ENCODE measurements around the gene TNF. TPM values are rescaled to one million over a fixed set of nuclear protein-coding genes. Genes with fewer than 3 reads are reported as not detected.

Gene TNF
- total RNA-seq, 1 experiment from 2014 or later: 0.17 TPM

DNA sequence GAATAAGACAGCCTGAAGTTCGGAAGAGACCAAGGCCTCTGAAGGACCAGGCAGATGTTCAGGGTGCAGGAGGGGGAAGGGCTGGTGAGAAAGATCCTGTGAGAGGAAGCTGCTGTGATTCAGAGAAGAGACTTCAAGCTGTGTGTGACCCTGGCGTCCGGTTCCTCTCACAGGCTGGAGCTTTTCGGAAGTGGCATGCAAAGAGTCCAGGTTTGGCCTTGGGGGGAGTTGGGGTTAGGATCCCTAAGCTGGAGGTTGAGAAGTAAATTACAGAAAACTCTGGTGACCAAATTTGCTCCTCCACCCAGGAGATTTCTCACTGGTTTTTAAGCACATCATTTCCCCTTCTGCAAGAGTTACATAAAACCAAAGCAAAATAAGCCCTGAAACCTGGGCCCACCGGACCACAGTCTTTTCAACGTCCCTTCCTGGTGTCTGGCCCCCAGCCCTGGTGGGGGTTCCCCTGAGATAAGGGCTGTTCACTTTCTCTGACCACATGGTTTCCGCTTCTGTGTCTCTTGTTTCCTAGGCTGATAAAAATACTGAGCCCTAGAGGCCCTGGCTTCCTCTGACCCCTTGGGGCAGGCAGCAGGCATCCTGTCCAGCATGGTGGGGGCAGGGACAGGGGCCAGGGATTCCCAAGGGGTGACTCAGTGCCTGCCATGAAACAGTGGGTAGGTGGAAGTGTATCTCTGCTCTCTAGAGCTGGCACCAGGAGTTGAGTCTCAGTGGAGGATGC, 15.2 kb upstream of the TNF start:
- Histone ChIP-seq H3K9me3 (ENCODE audit: low read depth, low read length, poor library complexity, severe bottlenecking) (no peaks in the 10 kb centered on the region), H3K27me3 (replicated peaks; ENCODE audit: insufficient read depth, low read depth, low read length, poor library complexity) (no peaks in the 10 kb centered on the region), H3K4me1 (ENCODE audit: insufficient read depth, low read length, poor library complexity, severe bottlenecking) (no peaks in the 10 kb centered on the region), H3K27ac (ENCODE audit: low read depth, low read length, poor library complexity, severe bottlenecking) (no peak overlapping the region), H3K36me3 (ENCODE audit: insufficient read depth, low read length, poor library complexity, severe bottlenecking) (peaks cover 8% of the 10 kb centered on the region), H3K4me3 (ENCODE audit: low read depth, low read length, poor library complexity, severe bottlenecking) (no peak overlapping the region)
- POLR2A ChIA-PET (ENCODE audit: low non-redundant PET): no interaction called here
- intact Hi-C loops (cut with micrococcal nuclease; ENCODE audit: unreplicated experiment): no loop called here
- BruUV-seq (replicated peaks): no TSS peak
- CTCF ChIA-PET: no interaction called here
- TF ChIP-seq, protein P1, sequence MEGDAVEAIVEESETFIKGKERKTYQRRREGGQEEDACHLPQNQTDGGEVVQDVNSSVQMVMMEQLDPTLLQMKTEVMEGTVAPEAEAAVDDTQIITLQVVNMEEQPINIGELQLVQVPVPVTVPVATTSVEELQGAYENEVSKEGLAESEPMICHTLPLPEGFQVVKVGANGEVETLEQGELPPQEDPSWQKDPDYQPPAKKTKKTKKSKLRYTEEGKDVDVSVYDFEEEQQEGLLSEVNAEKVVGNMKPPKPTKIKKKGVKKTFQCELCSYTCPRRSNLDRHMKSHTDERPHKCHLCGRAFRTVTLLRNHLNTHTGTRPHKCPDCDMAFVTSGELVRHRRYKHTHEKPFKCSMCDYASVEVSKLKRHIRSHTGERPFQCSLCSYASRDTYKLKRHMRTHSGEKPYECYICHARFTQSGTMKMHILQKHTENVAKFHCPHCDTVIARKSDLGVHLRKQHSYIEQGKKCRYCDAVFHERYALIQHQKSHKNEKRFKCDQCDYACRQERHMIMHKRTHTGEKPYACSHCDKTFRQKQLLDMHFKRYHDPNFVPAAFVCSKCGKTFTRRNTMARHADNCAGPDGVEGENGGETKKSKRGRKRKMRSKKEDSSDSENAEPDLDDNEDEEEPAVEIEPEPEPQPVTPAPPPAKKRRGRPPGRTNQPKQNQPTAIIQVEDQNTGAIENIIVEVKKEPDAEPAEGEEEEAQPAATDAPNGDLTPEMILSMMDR (conservative IDR thresholded peaks at IDR 0.05; ENCODE audit: low read depth, low read length): no peak
- no peak for TF ChIP-seq EZH2 (IDR thresholded peaks at IDR 0.05; ENCODE audit: borderline replicate concordance, low read depth, low read length, poor library complexity, severe bottlenecking)
- no peak for DNase-seq (ENCODE audit: low spot score)

DNA sequence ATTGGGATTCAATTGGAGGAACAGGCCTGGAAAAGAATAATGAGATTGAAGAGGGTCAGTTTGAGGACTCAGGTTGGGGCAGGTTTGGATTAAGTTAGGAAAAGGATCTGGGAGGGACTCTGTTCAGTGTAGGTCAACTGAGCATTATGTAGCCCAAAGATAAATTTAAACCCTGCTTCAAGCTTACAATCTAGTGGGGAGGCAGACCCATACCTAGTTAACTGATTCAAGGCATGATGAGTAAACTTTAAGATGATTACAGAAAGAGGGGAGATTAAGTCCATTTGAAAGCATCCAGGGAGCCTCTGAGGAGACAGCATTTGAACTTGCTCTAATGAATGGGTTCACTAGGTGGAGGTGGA, 14.7 kb upstream of the TNF start:
- peaks cover 8% of the 10 kb centered on the region for H3K36me3 ChIP-seq (ENCODE audit: insufficient read depth, low read length, poor library complexity, severe bottlenecking)
- H3K9me3 ChIP-seq (ENCODE audit: low read depth, low read length, poor library complexity, severe bottlenecking): no peaks in the 10 kb centered on the region
- TF ChIP-seq, protein P1 (conservative IDR thresholded peaks at IDR 0.05; ENCODE audit: low read depth, low read length): no peak
- TF ChIP-seq EZH2 (IDR thresholded peaks at IDR 0.05; ENCODE audit: borderline replicate concordance, low read depth, low read length, poor library complexity, severe bottlenecking): no peak
- H3K4me3 ChIP-seq (ENCODE audit: low read depth, low read length, poor library complexity, severe bottlenecking): no peak overlapping the region
- H3K27me3 ChIP-seq (replicated peaks; ENCODE audit: insufficient read depth, low read depth, low read length, poor library complexity): no peaks in the 10 kb centered on the region
- no peak for DNase-seq (ENCODE audit: low spot score)
- intact Hi-C loops (cut with micrococcal nuclease; ENCODE audit: unreplicated experiment): no loop called here
- ChIA-PET POLR2A (ENCODE audit: low non-redundant PET) (no interaction called here), CTCF (no interaction called here)
- no peak overlapping the region for H3K27ac ChIP-seq (ENCODE audit: low read depth, low read length, poor library complexity, severe bottlenecking)
- no TSS peak for BruUV-seq (replicated peaks)
- no peaks in the 10 kb centered on the region for H3K4me1 ChIP-seq (ENCODE audit: insufficient read depth, low read length, poor library complexity, severe bottlenecking)

DNA sequence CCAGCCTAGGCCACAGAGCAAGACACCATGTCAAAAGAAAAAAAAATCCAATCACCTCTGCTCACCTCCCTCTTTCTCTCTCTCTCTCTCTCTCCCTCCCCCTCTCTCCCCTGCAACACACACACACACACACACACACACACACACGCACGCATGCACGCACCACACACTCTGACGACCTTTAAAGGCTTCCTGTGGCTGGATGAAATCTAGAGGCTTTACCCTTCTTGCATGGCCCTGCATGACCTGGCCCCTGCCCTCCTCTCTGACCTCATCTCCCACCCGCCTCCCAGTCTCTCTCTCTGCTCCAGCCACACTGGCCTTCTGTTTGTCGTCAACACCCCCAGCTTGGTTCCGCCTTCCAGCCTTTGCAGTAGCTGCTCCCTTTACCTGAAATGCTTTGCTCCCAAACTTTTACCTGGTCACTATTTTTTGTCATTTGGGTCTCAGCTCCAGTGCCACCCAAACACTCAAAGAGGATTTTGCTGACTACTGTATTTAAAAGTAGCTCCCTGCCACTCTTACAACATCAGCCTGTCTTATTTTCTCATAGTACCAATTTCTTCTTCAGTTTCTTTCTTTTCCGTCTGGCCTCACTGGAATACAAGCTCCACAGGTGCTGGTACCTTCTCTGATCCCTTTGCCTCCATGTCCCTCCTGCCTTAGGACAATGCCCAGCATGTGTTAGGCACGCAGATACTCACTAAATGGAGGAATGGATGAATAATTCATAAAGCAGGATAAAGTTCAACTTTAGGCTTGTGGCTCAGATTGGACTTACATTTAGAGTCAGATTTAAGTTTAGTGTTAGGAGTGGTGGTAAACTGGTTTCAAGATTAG, 7.6 kb upstream of the TNF start:
- H3K9me3 ChIP-seq (ENCODE audit: low read depth, low read length, poor library complexity, severe bottlenecking): no peaks in the 10 kb centered on the region
- no peak for TF ChIP-seq EZH2 (IDR thresholded peaks at IDR 0.05; ENCODE audit: borderline replicate concordance, low read depth, low read length, poor library complexity, severe bottlenecking)
- TF ChIP-seq, protein P1 (conservative IDR thresholded peaks at IDR 0.05; ENCODE audit: low read depth, low read length): no peak

More for the DNA sequence above, 7.6 kb upstream of the TNF start:
- ChIA-PET POLR2A (ENCODE audit: low non-redundant PET) (no interaction called here), CTCF (interaction anchor here (1.1 to 1.2 kb wide), 2 partner anchors 29 to 31 kb away, joined by 3 to 5 read pairs; no protein-coding TSS in a partner anchor)
- no peak overlapping the region for H3K4me3 ChIP-seq (ENCODE audit: low read depth, low read length, poor library complexity, severe bottlenecking)
- H3K4me1 ChIP-seq (ENCODE audit: insufficient read depth, low read length, poor library complexity, severe bottlenecking): no peaks in the 10 kb centered on the region
- intact Hi-C loops (cut with micrococcal nuclease; ENCODE audit: unreplicated experiment): no loop called here
- BruUV-seq (replicated peaks): no TSS peak
- H3K27me3 ChIP-seq (replicated peaks; ENCODE audit: insufficient read depth, low read depth, low read length, poor library complexity): no peaks in the 10 kb centered on the region
- H3K36me3 ChIP-seq (ENCODE audit: insufficient read depth, low read length, poor library complexity, severe bottlenecking): no peaks in the 10 kb centered on the region
- H3K27ac ChIP-seq (ENCODE audit: low read depth, low read length, poor library complexity, severe bottlenecking): no peak overlapping the region
- no peak for DNase-seq (ENCODE audit: low spot score)

Data from A673 (cell line).